SK-N-SH (cell line): ENCODE measurements around the gene GJA5.

Experiments used
- CHD2 ChIP-seq: fragments of 150-350 bp; IDR thresholded peaks from 2 replicates; pipeline ENCODE4 v1.6.1; 2018; ENCODE audit warnings: low read length; ENCODE audit not compliant: partially characterized antibody
- EP300 ChIP-seq, 2 experiments: IDR thresholded peaks; 2 replicates each; pipeline versions ENCODE4 v1.4.0 to v1.6.1; 2012; ENCODE audit warnings: borderline replicate concordance in 1 of 2, low read depth in 1 of 2, low read length in 1 of 2
- FOSL2 ChIP-seq: IDR thresholded peaks from 2 replicates; pipeline ENCODE4 v1.4.0; 2012; ENCODE audit warnings: low read depth, mild to moderate bottlenecking, moderate library complexity, borderline replicate concordance
- MXI1 ChIP-seq: IDR thresholded peaks from 2 replicates; pipeline ENCODE4 v1.6.1; 2012; ENCODE audit warnings: mild to moderate bottlenecking, low read depth, low read length, improper control_type of control experiment
- SIN3A ChIP-seq: IDR thresholded peaks from 2 replicates; pipeline ENCODE4 v1.6.1; 2012; ENCODE audit warnings: low read depth, mild to moderate bottlenecking, low read length, moderate library complexity, borderline replicate concordance
- SMC3 ChIP-seq: IDR thresholded peaks from 2 replicates; pipeline ENCODE4 v1.6.1; 2012; ENCODE audit warnings: low read depth, low read length, improper control_type of control experiment
- YY1 ChIP-seq: IDR thresholded peaks from 2 replicates; pipeline ENCODE4 v1.4.0; 2012; ENCODE audit warnings: low read depth, mild to moderate bottlenecking
- TF ChIP-seq, protein P1 (sequence below): fragments of 200-600 bp; sonication (generic); IDR thresholded peaks from 2 replicates; pipeline ENCODE4 v1.6.1; 2017; ENCODE audit warnings: antibody characterized with exemption, mild to moderate bottlenecking, moderate library complexity
- TF ChIP-seq, protein P2 (sequence below): IDR thresholded peaks from 2 replicates; pipeline ENCODE4 v1.4.0; 2012; ENCODE audit warnings: low read depth
- TF ChIP-seq, protein P3 (sequence below): IDR thresholded peaks from 2 replicates; pipeline ENCODE4; 2012

DNA sequence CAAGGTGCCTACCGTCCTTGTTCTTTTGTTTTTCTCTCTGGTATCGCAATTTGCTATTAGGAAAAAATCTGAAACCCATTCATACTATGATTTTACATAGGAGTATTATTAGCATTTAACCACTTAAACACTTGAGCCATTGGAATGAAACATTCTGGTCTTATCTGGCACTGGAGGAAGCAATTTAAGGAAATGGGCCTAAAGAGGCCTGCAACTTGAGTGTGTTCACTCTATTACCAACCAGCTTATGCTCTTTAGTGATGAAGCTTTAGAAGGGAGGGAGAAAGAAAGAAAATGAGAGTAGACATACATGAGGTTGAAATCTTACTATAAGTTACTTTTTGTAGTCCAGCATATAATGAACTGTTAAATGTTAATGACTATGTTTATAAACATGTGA, 5.7 kb downstream of the GJA5 start:
- TF ChIP-seq, protein P1, sequence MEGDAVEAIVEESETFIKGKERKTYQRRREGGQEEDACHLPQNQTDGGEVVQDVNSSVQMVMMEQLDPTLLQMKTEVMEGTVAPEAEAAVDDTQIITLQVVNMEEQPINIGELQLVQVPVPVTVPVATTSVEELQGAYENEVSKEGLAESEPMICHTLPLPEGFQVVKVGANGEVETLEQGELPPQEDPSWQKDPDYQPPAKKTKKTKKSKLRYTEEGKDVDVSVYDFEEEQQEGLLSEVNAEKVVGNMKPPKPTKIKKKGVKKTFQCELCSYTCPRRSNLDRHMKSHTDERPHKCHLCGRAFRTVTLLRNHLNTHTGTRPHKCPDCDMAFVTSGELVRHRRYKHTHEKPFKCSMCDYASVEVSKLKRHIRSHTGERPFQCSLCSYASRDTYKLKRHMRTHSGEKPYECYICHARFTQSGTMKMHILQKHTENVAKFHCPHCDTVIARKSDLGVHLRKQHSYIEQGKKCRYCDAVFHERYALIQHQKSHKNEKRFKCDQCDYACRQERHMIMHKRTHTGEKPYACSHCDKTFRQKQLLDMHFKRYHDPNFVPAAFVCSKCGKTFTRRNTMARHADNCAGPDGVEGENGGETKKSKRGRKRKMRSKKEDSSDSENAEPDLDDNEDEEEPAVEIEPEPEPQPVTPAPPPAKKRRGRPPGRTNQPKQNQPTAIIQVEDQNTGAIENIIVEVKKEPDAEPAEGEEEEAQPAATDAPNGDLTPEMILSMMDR, result no peak
- TF ChIP-seq MXI1, result no peak
- TF ChIP-seq, protein P2, sequence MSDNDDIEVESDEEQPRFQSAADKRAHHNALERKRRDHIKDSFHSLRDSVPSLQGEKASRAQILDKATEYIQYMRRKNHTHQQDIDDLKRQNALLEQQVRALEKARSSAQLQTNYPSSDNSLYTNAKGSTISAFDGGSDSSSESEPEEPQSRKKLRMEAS, result no peak
- TF ChIP-seq SIN3A, result no peak
- no peak for TF ChIP-seq CHD2
- no peak for TF ChIP-seq FOSL2
- no peak for TF ChIP-seq EP300 (IDR thresholded peaks at IDR 0.05; ENCODE audit: borderline replicate concordance in 1 of 2, low read depth in 1 of 2, low read length in 1 of 2)
- TF ChIP-seq, protein P3, sequence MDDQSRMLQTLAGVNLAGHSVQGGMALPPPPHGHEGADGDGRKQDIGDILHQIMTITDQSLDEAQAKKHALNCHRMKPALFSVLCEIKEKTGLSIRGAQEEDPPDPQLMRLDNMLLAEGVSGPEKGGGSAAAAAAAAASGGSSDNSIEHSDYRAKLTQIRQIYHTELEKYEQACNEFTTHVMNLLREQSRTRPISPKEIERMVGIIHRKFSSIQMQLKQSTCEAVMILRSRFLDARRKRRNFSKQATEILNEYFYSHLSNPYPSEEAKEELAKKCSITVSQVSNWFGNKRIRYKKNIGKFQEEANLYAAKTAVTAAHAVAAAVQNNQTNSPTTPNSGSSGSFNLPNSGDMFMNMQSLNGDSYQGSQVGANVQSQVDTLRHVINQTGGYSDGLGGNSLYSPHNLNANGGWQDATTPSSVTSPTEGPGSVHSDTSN, result no peak
- TF ChIP-seq SMC3, result no peak
- TF ChIP-seq YY1, result no peak
